GM12878 (cell line): Measurements from ENCODE around the gene CEP83. TPM values are rescaled to one million over a fixed set of nuclear protein-coding genes. Genes with fewer than 3 reads are reported as not detected.

Source experiments
- ATAC-seq: fragments of 200-7000 bp; cut with Tn5 transposase; 3 replicates; pipeline ENCODE4 v1.9.1; 2020; ENCODE audit warnings: mild to moderate bottlenecking, moderate library complexity
- BruUV-seq: library from RNA; stranded (reverse); fragments of 400-500 nt; replicated peaks from 2 replicates; lab custom pipeline; 2021; lab: Mats Ljungman, UMichigan
- CTCF ChIA-PET: fragments of 300-600 bp; sonication (Branson Sonifier 250); formaldehyde crosslinking; extraction: SDS; loops from one replicate; lab custom pipeline; 2021; ENCODE audit warnings: inconsistent platforms; lab: Yijun Ruan, JAX
- POLR2A ChIA-PET: fragments of 350-600 bp; formaldehyde crosslinking; extraction: SDS; loops from one replicate; lab custom pipeline; 2021; ENCODE audit warnings: inconsistent platforms; lab: Charles Lee
- RAD21 ChIA-PET: fragments of 300-600 bp; sonication (Branson Sonifier 250); formaldehyde crosslinking; loops from one replicate; lab custom pipeline; 2023; ENCODE audit warnings: antibody characterized with exemption; ENCODE audit not compliant: unreplicated experiment; lab: Charles Lee
- SMC1A ChIA-PET: fragments of 300-600 bp; sonication (Branson Sonifier 250); formaldehyde crosslinking; loops from one replicate; lab custom pipeline; 2023; ENCODE audit not compliant: unreplicated experiment, uncharacterized antibody; lab: Charles Lee
- DNase-seq: peaks from one replicate; pipeline ENCODE4 v3.0.0-alpha.2; 2011; ENCODE audit warnings: low read depth, low spot score
- FAIRE-seq: peaks from 3 replicates; lab custom pipeline; 2011; peaks lifted over from hg19 to GRCh38; lab: Jason Lieb, UNC
- H2AFZ ChIP-seq: 2 replicates; pipeline ENCODE4 v1.6.0; 2011; ENCODE audit warnings: low read depth, low read length, control low read depth; ENCODE audit not compliant: control insufficient read depth
- H3K27ac ChIP-seq: 2 replicates; pipeline ENCODE4 v1.5.1; 2011; ENCODE audit warnings: control low read depth; ENCODE audit not compliant: control insufficient read depth, insufficient read depth
- H3K27me3 ChIP-seq, 2 experiments: replicated peaks in 1 of 2; 2 replicates each; pipeline versions ENCODE4 v1.6.0 to v1.6.1; 2011; ENCODE audit warnings: low read length in 1 of 2; ENCODE audit not compliant: control insufficient read depth in 2 of 2, insufficient read depth in 2 of 2
- H3K36me3 ChIP-seq, 2 experiments: 2 replicates each; pipeline ENCODE4 v1.5.1; 2011; ENCODE audit warnings: low read length in 1 of 2; ENCODE audit not compliant: control insufficient read depth in 2 of 2, insufficient read depth in 2 of 2
- H3K4me1 ChIP-seq: 2 replicates; pipeline ENCODE4 v1.6.1; 2011; ENCODE audit warnings: mild to moderate bottlenecking, low read length, moderate library complexity, mixed read lengths; ENCODE audit not compliant: control insufficient read depth, insufficient read depth
- H3K4me2 ChIP-seq: 2 replicates; pipeline ENCODE4 v1.6.0; 2011; ENCODE audit warnings: control low read depth; ENCODE audit not compliant: control insufficient read depth, insufficient read depth
- H3K4me3 ChIP-seq: fragments of 200-600 bp; sonication (generic); 2 replicates; pipeline ENCODE4 v1.5.1; 2016
- H3K79me2 ChIP-seq: 2 replicates; pipeline ENCODE4 v1.6.0; 2011; ENCODE audit warnings: low read length; ENCODE audit not compliant: control insufficient read depth, insufficient read depth
- H3K9ac ChIP-seq: 2 replicates; pipeline ENCODE4 v1.8.0; 2011; ENCODE audit warnings: low read length, control low read depth, mixed read lengths; ENCODE audit not compliant: control insufficient read depth, insufficient read depth
- H3K9me3 ChIP-seq: replicated peaks from 3 replicates; pipeline ENCODE4 v1.5.1; 2011; ENCODE audit warnings: mild to moderate bottlenecking, low read length; ENCODE audit not compliant: control insufficient read depth, insufficient read depth
- H4K20me1 ChIP-seq: 2 replicates; pipeline ENCODE4 v1.6.0; 2011; ENCODE audit not compliant: control insufficient read depth, insufficient read depth
- ATF2 ChIP-seq: IDR thresholded peaks from 2 replicates; pipeline ENCODE4 v1.6.1; 2012; ENCODE audit warnings: low read length, inconsistent platforms
- ATF7 ChIP-seq: fragments of 450-650 bp; IDR thresholded peaks from 2 replicates; pipeline ENCODE4 v1.6.1; 2016; ENCODE audit warnings: low read depth, mild to moderate bottlenecking
- GATAD2B ChIP-seq: fragments of 450-650 bp; conservative IDR thresholded peaks from 2 replicates; pipeline ENCODE4 v1.6.1; 2017; ENCODE audit warnings: low read depth, mild to moderate bottlenecking, moderate library complexity
- NR2C2 ChIP-seq: IDR thresholded peaks from 2 replicates; pipeline ENCODE4 v1.6.1; 2011; ENCODE audit warnings: borderline replicate concordance, low read depth; ENCODE audit not compliant: control insufficient read depth, insufficient read length
- RAD21 ChIP-seq: IDR thresholded peaks from 2 replicates; pipeline ENCODE4 v1.6.1; 2011; ENCODE audit warnings: mild to moderate bottlenecking, low read depth, low read length, moderate library complexity; ENCODE audit not compliant: insufficient read depth
- SRF ChIP-seq, 2 experiments: IDR thresholded peaks; 2 replicates each; pipeline ENCODE4 v1.6.1; 2011; ENCODE audit warnings: low read depth in 2 of 2, low read length in 2 of 2, mild to moderate bottlenecking in 1 of 2, moderate library complexity in 1 of 2
- TBL1XR1 ChIP-seq: IDR thresholded peaks from 2 replicates; pipeline ENCODE4 v1.6.1; 2012; ENCODE audit warnings: low read depth, low read length, improper control_type of control experiment
- TCF3 ChIP-seq: IDR thresholded peaks from 2 replicates; pipeline ENCODE4 v1.6.1; 2012; ENCODE audit warnings: low read depth, mild to moderate bottlenecking, low read length, borderline replicate concordance; ENCODE audit not compliant: insufficient read depth
- WRNIP1 ChIP-seq: IDR thresholded peaks from 2 replicates; pipeline ENCODE4 v1.6.1; 2011; ENCODE audit warnings: low read depth, low read length, improper control_type of control experiment, borderline replicate concordance
- WGBS: methylation state at CpG from one replicate; pipeline ENCODE4 v1.1.6; 2016; ENCODE audit warnings: low lambda C conversion rate; ENCODE audit not compliant: insufficient replicate concordance, insufficient coverage; ENCODE audit errors: missing lambda C conversion rate; 5-methylcytosine and 5-hydroxymethylcytosine counted together
- in situ Hi-C: fragments of 300-500 bp; cut with MboI; formaldehyde crosslinking; loops from 9 replicates; pipeline ENCODE4 v1.14.3; 2018; ENCODE audit warnings: mixed read lengths
- intact Hi-C: fragments of 100-400 bp; cut with micrococcal nuclease; formaldehyde crosslinking; loops from one replicate; pipeline ENCODE4 v1.14.2; 2022; ENCODE audit not compliant: unreplicated experiment
- polyA plus RNA-seq, 11 experiments: library from polyadenylated mRNA; depleted of rRNA in 4 of 11; unstranded in 6 of 11; stranded (reverse) in 5 of 11; fragments of >200 nt; fragmentation: Nextera tagmentation in 4 of 11; fragmentation: Illumina TruSeq in 1 of 11; extraction: Ambion mirVana in 4 of 11; extraction: Trizol in 1 of 11; gene quantifications; 1 replicate in 1 of 11; 2 replicates in 10 of 11; pipeline versions ENCODE4 v1.2.1 to v1.2.3, GENCODE V29; 2011 to 2016; ENCODE audit warnings: inconsistent platforms in 2 of 11, missing spikeins in 2 of 11, low read depth in 1 of 11
- total RNA-seq, 4 experiments: library from RNA; depleted of rRNA in 3 of 4; stranded (reverse); fragments of >200 nt in 3 of 4; fragmentation: Illumina TruSeq in 1 of 4; extraction: Trizol in 1 of 4; gene quantifications; 2 replicates each; pipeline versions ENCODE4 v1.2.1 to v1.2.3, GENCODE V29; 2013 to 2021
- TF ChIP-seq, protein P1 (sequence below): fragments of 450-650 bp; IDR thresholded peaks from 2 replicates; pipeline ENCODE4 v1.6.1; 2016; ENCODE audit warnings: mild to moderate bottlenecking, moderate library complexity, borderline replicate concordance
- TF ChIP-seq, protein P2 (sequence below): fragments of 450-650 bp; IDR thresholded peaks from 2 replicates; pipeline ENCODE4 v1.6.1; 2018; ENCODE audit warnings: borderline replicate concordance, mild to moderate bottlenecking; ENCODE audit not compliant: partially characterized antibody

Gene CEP83
- total and polyA plus RNA-seq, 10 of the 15 experiments (the other 5 are each of a cell fraction or from before 2014, with no cell fraction given): 4.3 to 39.0 (median 22.5) TPM

DNA sequence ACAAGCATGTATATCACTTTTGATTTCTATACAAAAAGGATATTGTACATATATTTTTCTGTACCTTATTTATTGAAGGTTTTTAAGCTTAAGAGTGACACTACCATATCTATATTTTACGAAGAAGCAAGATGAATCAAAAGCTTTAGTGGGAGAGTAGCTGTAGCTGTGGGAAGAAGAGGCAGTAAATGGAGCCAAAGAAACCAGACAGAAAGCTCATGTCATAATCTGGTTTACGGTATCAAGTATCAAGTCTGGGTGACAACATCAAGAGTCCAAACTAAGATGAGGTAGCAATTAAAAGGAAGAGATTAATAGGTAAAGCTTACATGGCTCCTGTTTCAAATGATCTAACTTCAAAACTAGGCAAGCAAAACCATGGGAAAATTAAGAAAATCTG is 54.8 kb downstream of the CEP83 start:
- H3K27me3 ChIP-seq: no peaks in the 10 kb centered on the region
- CTCF ChIA-PET: interaction anchor here (0.7 to 1.6 kb wide), 4 partner anchors 26 to 271 kb away, joined by 3 read pairs; no protein-coding TSS in a partner anchor
- WGBS: 88% methylated on average over 2 of the region's 2 CpGs
- DNase-seq: no peak
- H3K4me3 ChIP-seq: no peak overlapping the region
- FAIRE-seq: peak; percentile 18
- peak overlapping the region; percentile 91 for H3K27ac ChIP-seq
- H3K9me3 ChIP-seq: peaks cover 4% of the 10 kb centered on the region; the same call in 1 of the 3 replicates
- H3K79me2 ChIP-seq: no peaks in the 10 kb centered on the region
- SMC1A ChIA-PET: interaction anchor here (0.7 to 3.4 kb wide), 14 partner anchors 13 to 462 kb away, joined by 3 to 18 read pairs (median 3); no protein-coding TSS in a partner anchor
- no peaks in the 10 kb centered on the region for H3K4me1 ChIP-seq
- no peaks in the 10 kb centered on the region; a peak in 2 of 4 replicates for H3K36me3 ChIP-seq
- in situ Hi-C loops: no loop called here
- TF ChIP-seq GATAD2B (no peak), WRNIP1 (no peak), TBL1XR1 (no peak), ATF2 (no peak), SRF (IDR thresholded peaks at IDR 0.05; ENCODE audit: low read depth in 2 of 2, low read length in 2 of 2) (no peak), NR2C2 (no peak), RAD21 (no peak), TCF3 (no peak), ATF7 (no peak)
- TF ChIP-seq, protein P1, sequence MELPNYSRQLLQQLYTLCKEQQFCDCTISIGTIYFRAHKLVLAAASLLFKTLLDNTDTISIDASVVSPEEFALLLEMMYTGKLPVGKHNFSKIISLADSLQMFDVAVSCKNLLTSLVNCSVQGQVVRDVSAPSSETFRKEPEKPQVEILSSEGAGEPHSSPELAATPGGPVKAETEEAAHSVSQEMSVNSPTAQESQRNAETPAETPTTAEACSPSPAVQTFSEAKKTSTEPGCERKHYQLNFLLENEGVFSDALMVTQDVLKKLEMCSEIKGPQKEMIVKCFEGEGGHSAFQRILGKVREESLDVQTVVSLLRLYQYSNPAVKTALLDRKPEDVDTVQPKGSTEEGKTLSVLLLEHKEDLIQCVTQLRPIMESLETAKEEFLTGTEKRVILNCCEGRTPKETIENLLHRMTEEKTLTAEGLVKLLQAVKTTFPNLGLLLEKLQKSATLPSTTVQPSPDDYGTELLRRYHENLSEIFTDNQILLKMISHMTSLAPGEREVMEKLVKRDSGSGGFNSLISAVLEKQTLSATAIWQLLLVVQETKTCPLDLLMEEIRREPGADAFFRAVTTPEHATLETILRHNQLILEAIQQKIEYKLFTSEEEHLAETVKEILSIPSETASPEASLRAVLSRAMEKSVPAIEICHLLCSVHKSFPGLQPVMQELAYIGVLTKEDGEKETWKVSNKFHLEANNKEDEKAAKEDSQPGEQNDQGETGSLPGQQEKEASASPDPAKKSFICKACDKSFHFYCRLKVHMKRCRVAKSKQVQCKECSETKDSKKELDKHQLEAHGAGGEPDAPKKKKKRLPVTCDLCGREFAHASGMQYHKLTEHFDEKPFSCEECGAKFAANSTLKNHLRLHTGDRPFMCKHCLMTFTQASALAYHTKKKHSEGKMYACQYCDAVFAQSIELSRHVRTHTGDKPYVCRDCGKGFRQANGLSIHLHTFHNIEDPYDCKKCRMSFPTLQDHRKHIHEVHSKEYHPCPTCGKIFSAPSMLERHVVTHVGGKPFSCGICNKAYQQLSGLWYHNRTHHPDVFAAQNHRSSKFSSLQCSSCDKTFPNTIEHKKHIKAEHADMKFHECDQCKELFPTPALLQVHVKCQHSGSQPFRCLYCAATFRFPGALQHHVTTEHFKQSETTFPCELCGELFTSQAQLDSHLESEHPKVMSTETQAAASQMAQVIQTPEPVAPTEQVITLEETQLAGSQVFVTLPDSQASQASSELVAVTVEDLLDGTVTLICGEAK: no peak
- TF ChIP-seq, protein P2, sequence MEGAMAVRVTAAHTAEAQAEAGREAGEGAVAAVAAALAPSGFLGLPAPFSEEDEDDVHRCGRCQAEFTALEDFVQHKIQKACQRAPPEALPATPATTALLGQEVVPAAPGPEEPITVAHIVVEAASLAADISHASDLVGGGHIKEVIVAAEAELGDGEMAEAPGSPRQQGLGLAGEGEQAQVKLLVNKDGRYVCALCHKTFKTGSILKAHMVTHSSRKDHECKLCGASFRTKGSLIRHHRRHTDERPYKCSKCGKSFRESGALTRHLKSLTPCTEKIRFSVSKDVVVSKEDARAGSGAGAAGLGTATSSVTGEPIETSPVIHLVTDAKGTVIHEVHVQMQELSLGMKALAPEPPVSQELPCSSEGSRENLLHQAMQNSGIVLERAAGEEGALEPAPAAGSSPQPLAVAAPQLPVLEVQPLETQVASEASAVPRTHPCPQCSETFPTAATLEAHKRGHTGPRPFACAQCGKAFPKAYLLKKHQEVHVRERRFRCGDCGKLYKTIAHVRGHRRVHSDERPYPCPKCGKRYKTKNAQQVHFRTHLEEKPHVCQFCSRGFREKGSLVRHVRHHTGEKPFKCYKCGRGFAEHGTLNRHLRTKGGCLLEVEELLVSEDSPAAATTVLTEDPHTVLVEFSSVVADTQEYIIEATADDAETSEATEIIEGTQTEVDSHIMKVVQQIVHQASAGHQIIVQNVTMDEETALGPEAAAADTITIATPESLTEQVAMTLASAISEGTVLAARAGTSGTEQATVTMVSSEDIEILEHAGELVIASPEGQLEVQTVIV: no peak
- H3K9ac ChIP-seq: 0 out of 2 replicates have a peak overlapping the region, but pooled peaks have one; percentile 3
- H4K20me1 ChIP-seq: no peaks in the 10 kb centered on the region
- POLR2A ChIA-PET: interaction anchor here (0.5 to 1.5 kb wide), 3 partner anchors 54 to 672 kb away, joined by 3 to 4 read pairs (median 3); no protein-coding TSS in a partner anchor
- BruUV-seq: no TSS peak
- intact Hi-C loops: no loop called here
- RAD21 ChIA-PET: interaction anchor here (1.0 to 2.1 kb wide), 3 partner anchors 24 to 142 kb away, joined by 4 to 11 read pairs (median 4); no protein-coding TSS in a partner anchor
- ATAC-seq: peak; percentile 14; the same call in 2 of the 3 replicates
- no peak overlapping the region for H2AFZ ChIP-seq
- H3K4me2 ChIP-seq: peak overlapping the region; percentile 89
